ENCODE data around the gene MAST3. TPM values are rescaled to one million over a fixed set of nuclear protein-coding genes. Genes with fewer than 3 reads are reported as not detected.

Gene MAST3
- total and polyA plus RNA-seq, 2 of the 13 experiments (the other 11 are each of a cell fraction or from before 2014, with no cell fraction given) = 4.1 to 4.6 TPM

- TF ChIP-seq DNMT1 (CRISPR knock-in tag; IDR thresholded peaks at IDR 0.05) = no peak
- no peak for TF ChIP-seq ZBTB37 (CRISPR knock-in tag; IDR thresholded peaks at IDR 0.05)
- TF ChIP-seq POLR2A (IDR thresholded peaks at IDR 0.05; ENCODE audit: insufficient read depth in 1 of 2, low read depth in 2 of 2, low read length in 2 of 2) = no peak; a peak in 1 of 4 replicates
- no peak; the same call in 1 of the 2 replicates for TF ChIP-seq ZC3H4 (CRISPR knock-in tag; IDR thresholded peaks at IDR 0.05; ENCODE audit: borderline replicate concordance)
- no peak for TF ChIP-seq ZSCAN30 (CRISPR knock-in tag; IDR thresholded peaks at IDR 0.05)
- TF ChIP-seq RBFOX2 (IDR thresholded peaks at IDR 0.05; ENCODE audit: low read depth, low read length) = no peak
- peak; percentile 37; the same call in 1 of the 2 replicates for TF ChIP-seq KDM5B (CRISPR knock-in tag; IDR thresholded peaks at IDR 0.05; ENCODE audit: borderline replicate concordance)
- no peak; the same call in 1 of the 2 replicates for TF ChIP-seq ZNF629 (CRISPR knock-in tag; conservative IDR thresholded peaks at IDR 0.05)
- peak; percentile 3; the same call in 1 of the 2 replicates for TF ChIP-seq GABPB1 (CRISPR knock-in tag; IDR thresholded peaks at IDR 0.05)
- TF ChIP-seq ZNF512 (CRISPR knock-in tag; IDR thresholded peaks at IDR 0.05) = no peak
- 0 out of 2 replicates have a peak, but pooled peaks have one; percentile 34 for TF ChIP-seq PCBP1 (IDR thresholded peaks at IDR 0.05; ENCODE audit: borderline replicate concordance, low read depth, low read length)
- TF ChIP-seq ZNF770 (CRISPR knock-in tag; IDR thresholded peaks at IDR 0.05) = no peak
- TF ChIP-seq ATF4 (CRISPR knock-in tag; IDR thresholded peaks at IDR 0.05) = no peak
- TF ChIP-seq ZNF331 (CRISPR knock-in tag; IDR thresholded peaks at IDR 0.05) = no peak
- TF ChIP-seq ZNF383 (CRISPR knock-in tag; IDR thresholded peaks at IDR 0.05; ENCODE audit: borderline replicate concordance) = no peak
- TF ChIP-seq, protein P1, sequence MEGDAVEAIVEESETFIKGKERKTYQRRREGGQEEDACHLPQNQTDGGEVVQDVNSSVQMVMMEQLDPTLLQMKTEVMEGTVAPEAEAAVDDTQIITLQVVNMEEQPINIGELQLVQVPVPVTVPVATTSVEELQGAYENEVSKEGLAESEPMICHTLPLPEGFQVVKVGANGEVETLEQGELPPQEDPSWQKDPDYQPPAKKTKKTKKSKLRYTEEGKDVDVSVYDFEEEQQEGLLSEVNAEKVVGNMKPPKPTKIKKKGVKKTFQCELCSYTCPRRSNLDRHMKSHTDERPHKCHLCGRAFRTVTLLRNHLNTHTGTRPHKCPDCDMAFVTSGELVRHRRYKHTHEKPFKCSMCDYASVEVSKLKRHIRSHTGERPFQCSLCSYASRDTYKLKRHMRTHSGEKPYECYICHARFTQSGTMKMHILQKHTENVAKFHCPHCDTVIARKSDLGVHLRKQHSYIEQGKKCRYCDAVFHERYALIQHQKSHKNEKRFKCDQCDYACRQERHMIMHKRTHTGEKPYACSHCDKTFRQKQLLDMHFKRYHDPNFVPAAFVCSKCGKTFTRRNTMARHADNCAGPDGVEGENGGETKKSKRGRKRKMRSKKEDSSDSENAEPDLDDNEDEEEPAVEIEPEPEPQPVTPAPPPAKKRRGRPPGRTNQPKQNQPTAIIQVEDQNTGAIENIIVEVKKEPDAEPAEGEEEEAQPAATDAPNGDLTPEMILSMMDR (CRISPR knock-in tag; IDR thresholded peaks at IDR 0.05) = no peak
- no peak for TF ChIP-seq YEATS4 (CRISPR knock-in tag; IDR thresholded peaks at IDR 0.05; ENCODE audit: borderline replicate concordance)
- TF ChIP-seq MIER2 (CRISPR knock-in tag; IDR thresholded peaks at IDR 0.05) = no peak
- TF ChIP-seq E2F1 (CRISPR knock-in tag; IDR thresholded peaks at IDR 0.05) = no peak
- 0 out of 2 replicates have a peak, but pooled peaks have one; percentile 61 for TF ChIP-seq NCOA1 (CRISPR knock-in tag; IDR thresholded peaks at IDR 0.05)
- TF ChIP-seq ZNF530 (CRISPR knock-in tag; IDR thresholded peaks at IDR 0.05; ENCODE audit: low read depth) = no peak
- 0 out of 2 replicates have a peak, but pooled peaks have one; percentile 42 for TF ChIP-seq ZNF335 (CRISPR knock-in tag; IDR thresholded peaks at IDR 0.05)
Observed at GRCh38 chr19:18109341-18109732, 11.8 kb downstream of the MAST3 start (continued).

Measured in HepG2 (cell line).